Measurements from ENCODE around the gene TTK.
"Not testable (repeated sequence)": the region's sequence is repeated elsewhere in the genome, so short reads cannot be mapped to it uniquely, and the experiment has no call there.

TTK gene

GRCh38 chr6:80020381-80021120, 16.1 kb downstream of the TTK start:
- Histone ChIP-seq H3K4me3 (no peak overlapping the region), H3K27ac (no peak overlapping the region)

DNA sequence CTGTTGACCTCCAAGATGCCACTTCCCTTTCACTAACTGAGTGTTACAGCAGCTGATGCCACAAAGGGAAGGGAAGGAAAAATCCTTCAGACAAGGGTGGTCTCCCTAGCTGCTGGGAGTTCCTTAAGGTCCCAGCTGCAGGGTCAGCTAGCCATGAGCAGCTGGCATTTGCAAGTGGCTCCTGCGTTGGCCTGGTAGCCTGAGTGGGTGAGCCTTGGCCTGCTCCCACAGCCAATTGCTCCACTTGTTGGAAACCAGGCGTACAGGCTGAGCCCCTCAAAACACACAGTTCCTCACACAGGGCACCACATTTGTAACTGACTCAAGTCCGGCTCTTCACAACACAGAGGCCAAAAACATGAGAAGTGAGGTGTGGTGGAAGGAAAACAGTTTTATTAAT, 16.7 kb downstream of the TTK start:
- H3K4me3 ChIP-seq, result no peak overlapping the region
- no peak overlapping the region for H3K27ac ChIP-seq

DNA sequence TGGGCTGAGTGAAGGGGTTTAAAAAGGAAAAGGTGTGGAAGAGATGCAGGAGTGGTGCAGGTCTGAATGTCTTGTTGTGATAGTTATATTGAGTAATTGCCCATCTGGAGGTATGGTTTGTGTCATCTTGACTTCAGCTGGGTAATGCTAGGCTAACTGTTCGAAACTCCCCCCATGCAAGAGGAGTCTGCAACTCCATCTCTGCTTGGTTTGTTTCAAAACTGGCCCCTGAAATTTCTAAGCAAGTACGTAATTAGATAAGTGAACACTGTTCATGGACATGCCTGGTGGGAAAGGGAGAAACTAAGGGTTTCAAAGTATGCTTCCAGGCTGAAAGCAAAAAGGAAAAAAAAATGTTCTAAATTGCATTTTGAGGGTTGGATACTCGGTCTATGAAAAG, 17.1 kb downstream of the TTK start:
- no peak overlapping the region for H3K4me3 ChIP-seq

DNA sequence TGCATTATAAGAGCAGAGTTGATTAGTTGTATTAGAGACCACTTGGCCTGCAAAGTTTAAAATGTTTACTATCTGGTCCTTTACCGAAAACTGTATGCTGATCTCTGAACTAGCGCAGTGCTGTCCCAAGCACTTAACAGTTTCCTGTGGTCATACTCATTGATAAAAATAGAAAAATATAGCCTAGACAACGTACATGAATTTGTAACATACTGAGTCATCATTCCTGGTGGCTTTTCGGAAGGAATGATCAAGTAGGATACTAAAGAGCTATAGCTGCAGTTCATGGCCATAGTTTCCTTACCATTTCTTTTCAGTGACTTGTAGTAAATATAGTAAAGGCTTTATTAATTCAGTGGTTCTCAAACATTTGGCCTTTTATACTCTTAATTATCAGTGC, 18.4 kb downstream of the TTK start:
- H3K27ac ChIP-seq, result no peak overlapping the region
- H3K4me3 ChIP-seq, result no peak overlapping the region

More for the DNA sequence above, 17.1 kb downstream of the TTK start:
- no peak overlapping the region for H3K27ac ChIP-seq

- H3K4me3 ChIP-seq, result no peak overlapping the region
- H3K27ac ChIP-seq, result no peak overlapping the region
These were observed 24.1 kb downstream of the TTK start for GRCh38 chr6:80028589-80028988.

DNA sequence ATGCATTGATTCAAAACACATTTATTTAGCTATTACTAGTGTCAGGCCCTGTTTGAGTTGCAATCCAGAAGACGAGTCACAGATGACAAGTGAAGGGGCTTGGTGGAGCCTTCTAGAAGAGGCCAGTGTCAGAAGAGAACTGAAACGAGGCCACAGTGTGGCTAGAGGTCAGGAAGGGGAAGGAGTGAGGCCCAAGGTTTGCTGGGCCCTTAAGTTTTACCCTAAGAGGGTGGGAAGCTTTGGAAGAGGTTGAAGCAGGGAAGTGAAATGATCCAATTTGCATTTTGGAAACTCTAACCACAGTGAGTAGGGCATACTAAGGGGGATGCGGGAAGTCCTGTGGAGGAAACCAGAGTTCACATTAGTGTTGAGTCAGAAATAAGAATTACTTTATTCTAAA, 25.0 kb downstream of the TTK start:
- Histone ChIP-seq H3K27ac (no peak overlapping the region), H3K4me3 (no peak overlapping the region)

DNA sequence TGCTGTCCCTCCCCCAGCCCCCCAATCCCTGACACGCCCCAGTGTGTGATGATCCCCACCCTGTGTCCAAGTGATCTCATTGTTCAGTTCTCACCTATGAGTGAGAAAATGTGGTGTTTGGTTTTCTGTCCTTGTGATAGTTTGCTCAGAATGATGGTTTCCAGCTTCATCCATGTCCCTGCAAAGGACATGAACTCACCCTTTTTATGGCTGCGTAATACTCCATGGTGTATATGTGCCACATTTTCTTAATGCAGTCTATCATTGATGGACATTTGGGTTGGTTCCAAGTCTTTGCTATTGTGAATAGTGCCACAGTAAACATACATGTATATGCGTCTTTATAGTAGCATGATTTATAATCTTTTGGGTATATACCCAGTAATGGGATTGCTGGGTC, 43.8 kb downstream of the TTK start:
- H3K27ac ChIP-seq, H3K4me3 ChIP-seq: not testable (repeated sequence)

DNA sequence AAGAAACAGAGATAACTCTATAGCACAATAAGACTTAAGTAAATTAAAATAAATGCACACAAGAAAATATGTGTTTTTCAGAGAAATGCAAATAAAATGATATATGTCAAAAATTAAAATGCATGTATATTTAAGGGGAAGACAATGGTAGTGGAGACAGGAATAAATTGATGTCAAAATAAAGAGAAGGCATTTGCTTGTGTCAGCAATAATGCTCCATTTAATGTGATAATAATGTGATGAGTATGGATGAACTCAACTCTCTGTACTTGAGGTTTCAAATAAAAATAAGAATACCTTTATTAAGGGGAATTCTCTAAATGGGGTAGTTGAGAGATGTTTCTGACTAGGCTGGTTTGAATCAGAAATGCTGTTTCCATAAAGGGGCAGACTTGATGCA, 56.3 kb downstream of the TTK start:
- Histone ChIP-seq H3K27ac (no peak overlapping the region), H3K4me3 (no peak overlapping the region)

DNA sequence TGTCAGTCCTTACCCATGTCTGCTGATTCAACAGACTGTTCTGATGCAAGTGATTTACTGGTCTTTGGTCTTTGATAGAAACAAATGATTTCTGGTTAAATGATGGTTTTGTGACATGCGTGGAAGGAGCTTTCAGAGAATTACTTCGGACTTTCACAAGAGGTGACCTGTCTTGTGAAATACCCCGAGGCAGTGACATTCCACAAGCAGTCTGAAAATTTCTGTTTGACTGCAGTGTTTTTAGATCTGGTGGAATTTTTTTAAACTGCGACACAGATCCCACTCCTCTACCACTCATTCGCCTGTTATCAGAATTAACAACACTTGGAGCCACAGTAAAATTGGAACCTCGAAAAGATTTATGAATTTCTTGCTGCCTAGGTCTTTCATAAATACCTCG, 63.7 kb downstream of the TTK start:
- H3K4me3 ChIP-seq, H3K27ac ChIP-seq: not testable (repeated sequence)

GRCh38 chr6:80070431-80070830, 66.0 kb downstream of the TTK start:
- not testable (repeated sequence) for H3K27ac ChIP-seq, H3K4me3 ChIP-seq

DNA sequence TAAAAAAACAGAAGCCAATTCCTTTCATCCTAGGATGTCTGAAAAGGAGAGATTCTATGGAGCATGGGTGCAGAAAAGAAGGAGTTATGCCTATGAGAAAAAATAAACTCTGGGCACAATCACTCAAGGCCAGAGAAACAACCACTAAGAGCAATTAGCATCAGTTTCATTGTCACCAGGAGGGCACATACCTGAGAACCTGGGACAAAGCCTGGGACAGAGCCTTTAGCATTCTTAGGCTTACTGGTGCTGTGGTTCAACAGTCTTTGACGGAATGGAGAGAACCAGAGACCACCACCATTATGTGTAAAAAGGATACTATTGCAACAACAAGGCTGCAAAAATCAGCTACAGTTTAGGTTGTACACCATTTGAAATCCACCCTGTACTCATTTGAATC, 72.6 kb downstream of the TTK start:
- no peak overlapping the region for H3K27ac ChIP-seq

DNA sequence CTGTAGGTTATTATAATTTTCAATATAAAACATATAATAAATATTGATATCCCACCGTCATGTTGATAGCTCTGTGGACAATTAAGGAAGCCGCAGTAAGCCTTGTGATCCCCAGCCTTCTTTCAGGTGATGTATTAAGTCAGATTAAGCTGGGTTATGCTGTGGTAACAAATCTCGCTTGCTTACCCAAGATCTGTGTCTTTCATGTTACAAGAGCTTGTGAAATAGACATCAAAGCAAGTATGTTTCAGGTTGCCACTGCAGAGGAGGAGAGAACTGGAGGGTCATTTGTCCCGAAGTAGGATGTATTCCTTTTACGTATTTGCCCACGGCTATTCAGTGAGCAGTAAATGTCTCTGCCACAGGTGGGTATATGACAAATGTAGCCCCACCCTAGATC, 84.2 kb downstream of the TTK start:
- Histone ChIP-seq H3K4me3 (no peak overlapping the region), H3K27ac (no peak overlapping the region)

More for the DNA sequence above, 72.6 kb downstream of the TTK start:
- no peak overlapping the region for H3K4me3 ChIP-seq

DNA sequence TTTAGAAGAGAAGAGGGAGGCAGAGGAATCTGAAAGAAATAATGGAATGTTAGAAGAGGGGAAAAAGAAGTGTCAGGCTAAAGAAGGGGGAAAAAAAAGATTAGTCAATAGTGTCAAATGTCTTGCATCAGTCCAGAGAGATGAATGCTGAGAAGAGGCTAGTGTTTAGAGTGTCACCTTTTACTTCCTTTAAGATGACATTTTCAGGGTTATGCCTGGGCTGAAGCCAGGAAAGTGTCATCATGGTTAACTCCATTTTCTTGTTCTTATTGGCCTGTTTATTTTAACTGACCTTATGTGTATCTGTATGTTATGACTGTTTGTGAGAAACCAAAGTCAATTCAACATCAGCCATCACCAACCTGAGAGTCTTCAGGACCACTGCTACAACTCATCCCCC, 87.1 kb downstream of the TTK start:
- Histone ChIP-seq H3K27ac (no peak overlapping the region), H3K4me3 (no peak overlapping the region)
